NOMO-1 treated with dmso at 0.1 percent for 144 hours (cell line): ENCODE measurements around the gene COPZ2.
"Not testable (repeated sequence)": the region's sequence is repeated elsewhere in the genome, so short reads cannot be mapped to it uniquely, and the experiment has no call there.

Source experiments
- DNase-seq: peaks from one replicate; lab custom pipeline; 2025; ENCODE audit not compliant: unreplicated experiment; lab: John Stamatoyannopoulos, UW

COPZ2 gene

GRCh38 chr17:48056246-48056745 lies 18.7 kb upstream of the COPZ2 start:
- DNase-seq, result no peak

- no peak for DNase-seq
Observed at GRCh38 chr17:48055531-48056245, 18.1 kb upstream of the COPZ2 start.

GRCh38 chr17:48054238-48055185 lies 16.9 kb upstream of the COPZ2 start:
- DNase-seq, result no peak

- no peak for DNase-seq
Observed at GRCh38 chr17:48053758-48054237, 16.2 kb upstream of the COPZ2 start.

GRCh38 chr17:48052956-48053757 lies 15.6 kb upstream of the COPZ2 start:
- no peak for DNase-seq

GRCh38 chr17:48051706-48052486 lies 14.3 kb upstream of the COPZ2 start:
- DNase-seq, result no peak

- DNase-seq, result no peak
Observed at GRCh38 chr17:48051283-48051682, 13.7 kb upstream of the COPZ2 start.

- peak; percentile 93 for DNase-seq
Observed at GRCh38 chr17:48048384-48049126, 11.0 kb upstream of the COPZ2 start.

- DNase-seq, result peak; percentile 99
Observed at GRCh38 chr17:48047741-48048383, 10.3 kb upstream of the COPZ2 start, which contains the start of gene NFE2L1. NFE2L1 (plus strand) TSS chr17:48048359; CDS start chr17:48051119, 2,760 bp downstream.

- DNase-seq, result no peak
Observed at GRCh38 chr17:48047113-48047740, 9.6 kb upstream of the COPZ2 start.

GRCh38 chr17:48046296-48046695 lies 8.7 kb upstream of the COPZ2 start:
- no peak for DNase-seq

- no peak for DNase-seq
Observed at GRCh38 chr17:48045316-48046001, 7.9 kb upstream of the COPZ2 start.

GRCh38 chr17:48044851-48045250 lies 7.3 kb upstream of the COPZ2 start:
- no peak for DNase-seq

- no peak for DNase-seq
Observed at GRCh38 chr17:48043176-48043575, 5.6 kb upstream of the COPZ2 start.

GRCh38 chr17:48038687-48039086 lies 1.1 kb upstream of the COPZ2 start:
- DNase-seq, result no peak

GRCh38 chr17:48037838-48038323 lies 284 bp upstream of the COPZ2 start:
- DNase-seq, result no peak

- DNase-seq, result no peak
Observed at GRCh38 chr17:48036693-48037035, 933 bp downstream of the COPZ2 start.

- DNase-seq, result not testable (repeated sequence)
Observed at GRCh38 chr17:48034734-48035133, 2.9 kb downstream of the COPZ2 start.
